ENCODE measurements around the gene RSRP1.
"Not testable (repeated sequence)": the region's sequence is repeated elsewhere in the genome, so short reads cannot be mapped to it uniquely, and the experiment has no call there.

Gene RSRP1, protein sequence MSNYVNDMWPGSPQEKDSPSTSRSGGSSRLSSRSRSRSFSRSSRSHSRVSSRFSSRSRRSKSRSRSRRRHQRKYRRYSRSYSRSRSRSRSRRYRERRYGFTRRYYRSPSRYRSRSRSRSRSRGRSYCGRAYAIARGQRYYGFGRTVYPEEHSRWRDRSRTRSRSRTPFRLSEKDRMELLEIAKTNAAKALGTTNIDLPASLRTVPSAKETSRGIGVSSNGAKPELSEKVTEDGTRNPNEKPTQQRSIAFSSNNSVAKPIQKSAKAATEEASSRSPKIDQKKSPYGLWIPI

GRCh38 chr1:25247024-25247828 is at the start of gene RSRP1:
RSRP1 (minus strand) TSS chr1:25247454; CDS start chr1:25246963, 491 bp downstream.
- DNase-seq (ENCODE audit: low read depth, low spot score) = peak; percentile 82

GRCh38 chr1:25296501-25296900 is 49.2 kb upstream of the RSRP1 start:
- not testable (repeated sequence) for DNase-seq (ENCODE audit: low read depth, low spot score)

- DNase-seq (ENCODE audit: low read depth, low spot score) = not testable (repeated sequence)
These were observed 47.9 kb upstream of the RSRP1 start for GRCh38 chr1:25294889-25295826.

DNA sequence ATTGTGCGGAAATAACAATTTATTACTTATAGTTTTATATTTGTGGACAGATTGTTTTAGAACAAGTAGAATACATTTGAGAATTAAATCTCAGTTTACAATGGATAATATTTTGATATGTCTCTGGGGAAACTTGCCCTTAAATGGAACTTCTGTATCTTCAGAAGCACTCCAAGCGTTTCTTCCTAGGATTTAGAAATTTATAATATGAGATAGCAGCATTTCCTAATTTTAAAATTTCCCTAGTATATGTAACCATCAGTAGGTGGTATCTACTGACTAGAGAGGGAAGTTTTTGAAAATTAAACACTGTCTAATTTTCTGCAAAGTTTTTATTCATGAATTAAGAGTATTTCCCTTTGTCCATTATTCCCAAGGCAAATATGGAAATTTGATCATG is 46.2 kb upstream of the RSRP1 start:
- not testable (repeated sequence) for DNase-seq (ENCODE audit: low read depth, low spot score)

GRCh38 chr1:25290043-25290442 is 42.8 kb upstream of the RSRP1 start:
- not testable (repeated sequence) for DNase-seq (ENCODE audit: low read depth, low spot score)

DNA sequence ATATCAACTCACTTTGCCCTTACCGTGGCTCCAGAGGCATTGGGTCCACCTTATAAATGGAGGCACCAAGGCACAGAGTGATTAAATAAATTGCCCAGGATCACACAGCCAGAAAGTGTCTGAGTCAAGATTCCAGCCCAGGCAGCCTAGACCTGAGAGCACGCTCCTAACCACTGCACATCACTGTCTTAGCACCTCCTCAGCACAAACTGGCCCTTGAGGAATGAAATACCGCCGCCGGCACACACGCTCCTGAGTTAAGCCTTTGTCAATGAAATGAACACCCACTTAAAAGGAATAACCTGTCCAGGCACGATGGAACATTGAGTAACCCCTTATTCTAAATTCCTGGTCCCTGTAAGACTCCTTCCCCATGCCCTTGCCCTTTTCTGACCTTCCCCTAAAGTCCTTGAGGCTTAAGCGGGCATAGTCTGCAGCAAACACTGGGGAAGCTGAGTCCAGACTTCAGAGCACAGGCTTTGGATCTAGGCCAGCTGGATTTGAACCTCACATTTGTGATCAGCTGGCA is 41.4 kb upstream of the RSRP1 start:
- not testable (repeated sequence) for DNase-seq (ENCODE audit: low read depth, low spot score)

- DNase-seq (ENCODE audit: low read depth, low spot score) = not testable (repeated sequence)
These were observed 39.9 kb upstream of the RSRP1 start for GRCh38 chr1:25287164-25287563.

- not testable (repeated sequence) for DNase-seq (ENCODE audit: low read depth, low spot score)
These were observed 38.6 kb upstream of the RSRP1 start for GRCh38 chr1:25285862-25286261.

GRCh38 chr1:25279693-25280111 is 32.4 kb upstream of the RSRP1 start:
- not testable (repeated sequence) for DNase-seq (ENCODE audit: low read depth, low spot score)

- not testable (repeated sequence) for DNase-seq (ENCODE audit: low read depth, low spot score)
These were observed 31.5 kb upstream of the RSRP1 start for GRCh38 chr1:25278790-25279189.

DNA sequence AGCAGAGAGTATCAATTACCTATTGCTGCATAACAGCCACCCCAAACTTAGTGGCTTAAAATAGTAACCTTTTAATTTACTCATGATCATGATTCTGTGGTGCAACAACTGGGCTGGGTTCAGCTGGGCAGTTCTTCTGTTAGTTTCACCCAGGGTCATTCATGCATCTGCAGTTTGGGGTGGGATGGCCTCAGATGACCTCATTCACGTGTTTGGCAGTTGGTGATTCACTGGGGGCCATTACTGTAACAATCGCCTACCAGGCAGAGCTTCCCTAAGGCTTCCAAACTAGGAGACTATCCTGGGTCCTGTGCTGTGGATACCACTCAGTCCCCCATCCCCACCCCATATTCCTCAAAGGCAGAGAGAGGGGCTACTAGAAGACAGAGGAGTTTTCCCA is 31.1 kb upstream of the RSRP1 start:
- not testable (repeated sequence) for DNase-seq (ENCODE audit: low read depth, low spot score)

DNA sequence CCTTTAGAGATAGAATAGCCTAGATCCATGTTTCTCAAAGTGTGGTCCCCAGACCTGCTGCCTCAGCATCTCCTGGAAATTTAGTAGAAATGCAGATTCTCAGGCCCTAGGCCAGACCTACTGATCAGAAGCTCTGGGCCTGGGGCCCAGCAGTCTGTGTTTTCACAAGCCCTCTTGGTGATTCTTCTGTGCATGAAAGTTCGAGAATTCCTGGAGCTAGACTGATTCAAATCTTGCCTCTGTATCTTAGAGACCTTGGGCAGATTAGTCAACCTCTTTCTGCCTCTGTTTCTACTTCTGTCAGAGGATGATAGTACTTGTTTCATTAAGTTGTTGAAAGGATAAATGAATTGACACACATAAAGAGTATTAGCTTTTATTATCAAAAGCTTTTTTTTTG is 30.0 kb upstream of the RSRP1 start:
- not testable (repeated sequence) for DNase-seq (ENCODE audit: low read depth, low spot score)

- not testable (repeated sequence) for DNase-seq (ENCODE audit: low read depth, low spot score)
These were observed 28.4 kb upstream of the RSRP1 start for GRCh38 chr1:25275648-25276047.

DNA sequence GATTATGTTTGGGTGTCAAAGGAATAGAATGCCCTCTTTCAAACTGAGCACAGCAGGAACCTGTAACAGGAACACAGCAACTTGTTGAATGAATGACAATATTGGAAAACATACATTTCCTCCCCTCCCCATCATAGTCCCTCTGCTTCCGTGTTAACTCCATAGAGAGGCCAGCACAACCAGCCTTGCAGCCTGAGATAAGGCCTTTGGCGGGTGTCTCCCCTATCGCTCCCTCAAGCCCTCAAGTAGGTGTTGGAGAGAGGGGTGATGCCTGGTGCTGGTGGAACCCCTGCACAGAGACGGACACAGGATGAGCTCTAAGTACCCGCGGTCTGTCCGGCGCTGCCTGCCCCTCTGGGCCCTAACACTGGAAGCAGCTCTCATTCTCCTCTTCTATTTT is 25.0 kb upstream of the RSRP1 start, which contains the start of gene RHD:
Gene RHD (plus strand): TSS at position 272 of the 400 bp plus-strand sequence. CDS start 39 bp downstream, at position 311.
- not testable (repeated sequence) for DNase-seq (ENCODE audit: low read depth, low spot score)

DNA sequence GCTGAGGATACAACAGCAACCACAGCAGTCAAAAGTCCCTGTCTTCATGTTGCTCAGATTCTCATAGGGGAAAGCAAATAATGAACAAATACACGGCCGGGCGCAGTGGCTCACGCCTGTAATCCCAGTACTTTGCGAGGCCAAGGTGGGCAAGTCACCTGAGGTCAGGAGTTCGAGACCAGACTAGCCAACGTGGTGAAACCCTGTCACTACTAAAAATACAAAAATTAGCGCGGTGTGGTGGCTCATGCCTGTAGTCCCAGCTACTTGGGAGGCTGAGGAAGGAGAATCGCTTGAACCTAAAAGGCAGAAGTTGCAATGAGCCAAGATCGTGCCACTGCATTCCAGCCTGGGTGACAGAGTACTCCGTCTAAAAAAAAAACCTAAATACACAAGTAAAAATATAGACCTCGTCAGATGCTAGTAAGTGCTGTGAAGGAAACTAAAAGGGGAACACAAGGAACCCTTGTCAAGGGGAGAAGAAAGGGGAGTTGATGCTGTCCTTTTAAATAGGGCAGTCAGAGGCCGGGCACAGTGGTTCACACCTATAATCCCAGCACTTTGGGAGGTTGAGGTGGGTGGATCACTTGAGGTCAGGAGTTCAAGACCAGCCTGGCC is 21.0 kb upstream of the RSRP1 start:
- DNase-seq (ENCODE audit: low read depth, low spot score) = not testable (repeated sequence)

GRCh38 chr1:25267288-25268142 is 20.3 kb upstream of the RSRP1 start:
- DNase-seq (ENCODE audit: low read depth, low spot score) = not testable (repeated sequence)

GRCh38 chr1:25266554-25267287 is 19.5 kb upstream of the RSRP1 start:
- not testable (repeated sequence) for DNase-seq (ENCODE audit: low read depth, low spot score)

DNA sequence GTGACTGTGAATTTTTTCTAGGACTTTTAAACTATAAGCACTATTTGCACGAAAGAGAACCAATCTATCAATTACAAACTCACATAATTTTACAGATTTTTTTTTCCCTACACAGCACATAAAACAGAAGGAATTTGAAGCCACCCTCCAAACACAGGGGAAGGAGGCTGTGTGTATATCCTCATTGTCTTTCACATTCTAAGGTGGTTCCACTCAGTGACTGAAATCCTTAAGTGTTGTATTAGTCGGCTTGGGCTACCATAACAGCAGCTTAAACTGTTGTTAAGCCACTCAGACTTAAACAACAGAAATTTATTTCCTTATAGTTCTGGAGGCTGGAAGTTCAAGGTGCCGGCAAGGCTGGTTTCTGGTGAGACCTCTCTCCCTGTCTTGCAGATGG is 13.1 kb upstream of the RSRP1 start:
- DNase-seq (ENCODE audit: low read depth, low spot score) = not testable (repeated sequence)

- not testable (repeated sequence) for DNase-seq (ENCODE audit: low read depth, low spot score)
These were observed 12.6 kb upstream of the RSRP1 start for GRCh38 chr1:25259813-25260212.
